ENCODE results near the gene ADAMTS9. TPM values are rescaled to one million over a fixed set of nuclear protein-coding genes. Genes with fewer than 3 reads are reported as not detected.

ADAMTS9 gene
- total and polyA plus RNA-seq, 10 of the 15 experiments (the other 5 are each of a cell fraction or from before 2014, with no cell fraction given), result 0.08 TPM; not detected in 9

DNA sequence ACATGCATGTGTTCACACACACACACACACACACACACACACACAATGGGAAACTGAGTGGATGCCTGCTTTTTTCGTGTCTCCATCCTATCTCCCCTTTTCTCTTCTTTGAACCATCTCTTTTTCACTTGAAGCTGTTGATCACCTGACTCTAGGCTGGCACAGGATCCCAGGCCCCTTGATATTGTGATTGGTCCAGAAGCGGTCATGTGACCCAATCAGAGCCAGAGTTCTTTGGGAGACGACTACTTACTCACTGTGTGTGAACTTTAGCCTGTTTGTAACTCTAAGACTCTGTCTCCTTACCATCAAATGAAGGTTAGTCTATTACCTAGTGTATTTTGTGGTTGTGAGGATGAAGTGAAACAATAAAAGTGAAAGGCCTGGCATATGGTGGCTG lies 172.9 kb downstream of the ADAMTS9 start:
- no peaks in the 10 kb centered on the region for H3K4me1 ChIP-seq (ENCODE audit: control insufficient read depth, insufficient read depth, low read length)

GRCh38 chr3:64509206-64509605 lies 178.6 kb downstream of the ADAMTS9 start:
- no TSS peak for BruUV-seq (replicated peaks)
- no peak overlapping the region for H2AFZ ChIP-seq (ENCODE audit: control insufficient read depth, low read depth, low read length)
- H3K4me2 ChIP-seq (ENCODE audit: control insufficient read depth, insufficient read depth), result no peak overlapping the region
- ATAC-seq (no peak), DNase-seq (ENCODE audit: low read depth, low spot score) (no peak), FAIRE-seq (no peak)
- ChIA-PET POLR2A (no interaction called here), RAD21 (ENCODE audit: unreplicated experiment) (no interaction called here), CTCF (no interaction called here), SMC1A (ENCODE audit: uncharacterized antibody, unreplicated experiment) (no interaction called here)
- H3K4me1 ChIP-seq (ENCODE audit: control insufficient read depth, insufficient read depth, low read length), result no peaks in the 10 kb centered on the region
- H3K79me2 ChIP-seq (ENCODE audit: control insufficient read depth, insufficient read depth, low read length), result no peaks in the 10 kb centered on the region
- no peaks in the 10 kb centered on the region for H3K9me3 ChIP-seq (replicated peaks; ENCODE audit: control insufficient read depth, insufficient read depth, low read length)
- in situ Hi-C loops (cut with MboI) (no loop called here), intact Hi-C loops (cut with micrococcal nuclease; ENCODE audit: unreplicated experiment) (no loop called here)
- TF ChIP-seq, protein P1, sequence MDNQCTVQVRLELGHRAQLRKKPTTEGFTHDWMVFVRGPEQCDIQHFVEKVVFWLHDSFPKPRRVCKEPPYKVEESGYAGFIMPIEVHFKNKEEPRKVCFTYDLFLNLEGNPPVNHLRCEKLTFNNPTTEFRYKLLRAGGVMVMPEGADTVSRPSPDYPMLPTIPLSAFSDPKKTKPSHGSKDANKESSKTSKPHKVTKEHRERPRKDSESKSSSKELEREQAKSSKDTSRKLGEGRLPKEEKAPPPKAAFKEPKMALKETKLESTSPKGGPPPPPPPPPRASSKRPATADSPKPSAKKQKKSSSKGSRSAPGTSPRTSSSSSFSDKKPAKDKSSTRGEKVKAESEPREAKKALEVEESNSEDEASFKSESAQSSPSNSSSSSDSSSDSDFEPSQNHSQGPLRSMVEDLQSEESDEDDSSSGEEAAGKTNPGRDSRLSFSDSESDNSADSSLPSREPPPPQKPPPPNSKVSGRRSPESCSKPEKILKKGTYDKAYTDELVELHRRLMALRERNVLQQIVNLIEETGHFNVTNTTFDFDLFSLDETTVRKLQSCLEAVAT (IDR thresholded peaks at IDR 0.05), result no peak
- TF ChIP-seq RAD51 (IDR thresholded peaks at IDR 0.05), result no peak
- no peak for TF ChIP-seq NR2C1 (IDR thresholded peaks at IDR 0.05)
- no peak for TF ChIP-seq POLR2A (IDR thresholded peaks at IDR 0.05; ENCODE audit: low read depth, low read length)
- TF ChIP-seq SP1 (IDR thresholded peaks at IDR 0.05; ENCODE audit: low read depth, low read length), result no peak
- no peak overlapping the region for H3K9ac ChIP-seq (ENCODE audit: control insufficient read depth, insufficient read depth, low read length)
- WGBS (ENCODE audit: insufficient coverage, insufficient replicate concordance, low lambda C conversion rate, missing lambda C conversion rate), result 18% methylated on average over 5 of the region's 5 CpGs
- no peaks in the 10 kb centered on the region for H4K20me1 ChIP-seq (ENCODE audit: control insufficient read depth, insufficient read depth)
- H3K4me3 ChIP-seq, result no peak overlapping the region
- no peaks in the 10 kb centered on the region for H3K36me3 ChIP-seq (ENCODE audit: control insufficient read depth in 2 of 2, insufficient read depth in 2 of 2, low read length in 1 of 2)
- H3K27ac ChIP-seq (ENCODE audit: control insufficient read depth, insufficient read depth), result no peak overlapping the region
- no peaks in the 10 kb centered on the region for H3K27me3 ChIP-seq (replicated peaks in 1 of 2; ENCODE audit: control insufficient read depth in 2 of 2, insufficient read depth in 2 of 2, low read length in 1 of 2)

More for the DNA sequence above, 172.9 kb downstream of the ADAMTS9 start:
- Histone ChIP-seq H3K9me3 (replicated peaks; ENCODE audit: control insufficient read depth, insufficient read depth, low read length) (no peaks in the 10 kb centered on the region), H3K36me3 (ENCODE audit: control insufficient read depth in 2 of 2, insufficient read depth in 2 of 2, low read length in 1 of 2) (no peaks in the 10 kb centered on the region), H3K27me3 (replicated peaks in 1 of 2; ENCODE audit: control insufficient read depth in 2 of 2, insufficient read depth in 2 of 2, low read length in 1 of 2) (no peaks in the 10 kb centered on the region), H3K27ac (ENCODE audit: control insufficient read depth, insufficient read depth) (no peak overlapping the region), H2AFZ (ENCODE audit: control insufficient read depth, low read depth, low read length) (no peak overlapping the region), H3K4me3 (no peak overlapping the region), H3K9ac (ENCODE audit: control insufficient read depth, insufficient read depth, low read length) (no peak overlapping the region), H3K79me2 (ENCODE audit: control insufficient read depth, insufficient read depth, low read length) (no peaks in the 10 kb centered on the region), H4K20me1 (ENCODE audit: control insufficient read depth, insufficient read depth) (no peaks in the 10 kb centered on the region), H3K4me2 (ENCODE audit: control insufficient read depth, insufficient read depth) (no peak overlapping the region)
- FAIRE-seq (no peak), DNase-seq (ENCODE audit: low read depth, low spot score) (no peak), ATAC-seq (no peak)
- WGBS (ENCODE audit: insufficient coverage, insufficient replicate concordance, low lambda C conversion rate, missing lambda C conversion rate), result 2% methylated on average over 3 of the region's 3 CpGs
- POLR2A ChIA-PET, result no interaction called here
- RAD21 ChIA-PET (ENCODE audit: unreplicated experiment), result no interaction called here
- in situ Hi-C loops (cut with MboI) (no loop called here), intact Hi-C loops (cut with micrococcal nuclease; ENCODE audit: unreplicated experiment) (no loop called here)
- SMC1A ChIA-PET (ENCODE audit: uncharacterized antibody, unreplicated experiment), result no interaction called here
- BruUV-seq (replicated peaks), result no TSS peak
- CTCF ChIA-PET, result interaction anchor here (0.9 kb wide), 1 partner anchor 14 kb away, joined by 4 read pairs; no protein-coding TSS in a partner anchor
- TF ChIP-seq ESRRA (IDR thresholded peaks at IDR 0.05; ENCODE audit: low read length) (no peak), FOXK2 (IDR thresholded peaks at IDR 0.05) (no peak), PKNOX1 (IDR thresholded peaks at IDR 0.05) (no peak), SMARCA5 (IDR thresholded peaks at IDR 0.05) (no peak), MXI1 (IDR thresholded peaks at IDR 0.05; ENCODE audit: low read depth, low read length) (no peak), MYB (IDR thresholded peaks at IDR 0.05; ENCODE audit: borderline replicate concordance, low read depth, low read length) (no peak), NFYB (IDR thresholded peaks at IDR 0.05; ENCODE audit: insufficient read depth, low read depth, low read length) (0 out of 2 replicates have a peak, but pooled peaks have one; percentile 36)
